ENCODE measurements around the gene AP1S2.
"Not testable (repeated sequence)": the region's sequence is repeated elsewhere in the genome, so short reads cannot be mapped to it uniquely, and the experiment has no call there.

AP1S2 gene

DNA sequence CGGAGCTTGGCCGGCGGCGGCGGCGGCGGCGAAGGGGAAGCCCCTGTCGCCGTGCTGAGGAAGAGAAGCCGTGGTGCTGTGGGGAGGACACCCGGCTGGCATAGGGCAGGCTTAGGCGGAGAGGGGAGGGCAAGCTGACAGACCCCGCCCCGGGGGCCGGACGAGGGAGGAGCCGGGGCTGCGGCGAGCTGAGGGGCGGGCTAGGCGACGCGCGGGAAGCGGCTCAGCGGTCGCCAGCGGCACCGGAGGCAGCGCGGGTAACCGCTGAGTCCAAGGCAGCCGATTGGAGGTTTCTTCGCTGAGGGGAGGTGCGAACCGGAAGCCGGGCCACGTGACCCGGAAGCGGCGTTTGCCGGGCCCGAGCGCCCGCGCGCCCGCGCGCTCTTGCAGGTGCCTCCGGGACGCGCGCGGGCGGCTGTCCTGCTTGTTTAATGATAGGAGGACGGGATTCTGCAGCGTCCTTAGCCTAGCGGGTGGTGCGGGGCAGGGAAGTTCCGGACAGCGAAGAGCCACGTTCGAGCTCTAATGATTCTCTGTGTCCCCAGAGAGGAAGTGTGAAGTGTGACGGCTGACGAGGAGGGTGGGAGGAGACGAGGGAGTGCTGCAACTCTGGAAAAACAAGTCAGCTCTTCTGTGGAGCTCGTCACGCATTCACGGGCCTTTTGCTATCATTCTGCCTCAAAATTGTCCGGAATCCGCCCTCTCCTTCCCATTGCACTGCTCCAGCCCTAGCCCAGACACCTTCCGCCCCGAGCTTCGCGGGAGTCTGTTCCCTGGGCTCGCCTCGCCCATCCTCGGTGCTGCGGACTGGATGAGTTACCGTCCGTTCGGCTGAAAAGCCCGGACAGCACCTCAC is at the start of gene AP1S2:
Gene AP1S2, minus strand, starts transcription at position 102 of the 856 bp plus-strand sequence. CDS start 2,289 bp downstream, outside the sequence.
- DNase-seq (ENCODE audit: low read depth in 4 of 4, low spot score in 1 of 4): peak; percentile 66 to 91 (median 82)

DNA sequence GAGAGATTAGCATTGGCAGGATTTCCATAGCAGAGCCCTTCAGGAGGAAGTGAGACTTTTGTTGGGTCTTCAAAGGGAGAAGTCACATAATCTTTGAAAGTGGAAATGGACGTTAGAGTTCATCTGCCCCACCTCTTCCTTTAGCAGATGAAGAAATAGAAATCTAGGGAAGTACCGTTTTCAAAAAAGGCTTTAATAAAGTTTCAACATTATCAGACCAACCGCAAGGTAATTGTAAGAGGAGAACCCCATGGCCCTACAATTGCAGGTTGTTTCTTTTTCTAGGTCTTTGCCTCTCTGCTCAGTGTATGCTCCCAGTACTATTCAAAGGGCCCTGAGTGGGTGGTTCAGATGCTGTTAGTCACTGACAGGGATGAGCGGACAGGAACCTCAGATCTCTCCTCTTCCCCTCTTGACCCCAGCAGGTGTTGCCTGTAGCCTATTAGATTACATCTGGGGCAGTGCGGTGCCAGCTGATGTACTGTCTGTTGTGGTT is 48.6 kb upstream of the AP1S2 start:
- DNase-seq (ENCODE audit: low read depth in 4 of 4, low spot score in 1 of 4): no peak

DNA sequence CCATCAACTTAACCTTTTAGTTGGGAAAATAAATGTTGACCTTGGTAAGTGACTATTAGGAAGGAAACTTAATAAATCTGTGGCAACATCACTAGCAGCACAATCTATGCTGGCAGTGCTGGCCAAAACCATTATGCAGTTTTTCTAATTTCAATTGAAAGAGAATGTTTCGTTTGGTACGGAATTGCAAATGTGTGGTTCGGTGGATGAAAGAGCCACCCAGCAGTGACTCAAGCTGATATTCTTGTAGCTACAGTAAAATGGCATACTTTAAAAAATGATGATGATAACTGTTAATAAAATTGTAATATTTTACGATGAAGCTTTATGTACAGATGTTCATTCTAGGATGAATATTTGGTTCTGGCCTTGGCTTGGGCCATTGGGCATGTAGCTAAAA is 40.7 kb upstream of the AP1S2 start:
- DNase-seq (ENCODE audit: low read depth in 4 of 4, low spot score in 1 of 4): no peak

DNA sequence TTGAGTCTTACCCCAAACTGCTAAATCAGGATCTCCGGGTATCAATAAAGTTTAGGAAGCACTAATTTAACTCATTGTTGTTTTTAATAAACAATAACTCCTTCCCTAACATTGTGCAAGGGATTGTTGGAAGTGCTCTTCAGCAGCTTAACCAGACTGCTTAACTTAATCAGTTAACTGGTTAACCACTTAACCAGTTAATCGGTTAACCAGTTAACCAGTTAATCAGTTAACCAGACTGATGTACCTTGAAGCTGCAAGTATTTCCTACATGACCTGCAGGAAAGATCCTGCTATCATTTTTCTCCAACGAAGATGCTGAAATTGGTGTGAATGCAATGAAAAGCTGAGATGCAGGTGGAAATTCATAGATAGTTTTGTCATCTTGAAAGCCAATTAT is 40.1 kb upstream of the AP1S2 start:
- no peak for DNase-seq (ENCODE audit: low read depth in 4 of 4, low spot score in 1 of 4)

DNA sequence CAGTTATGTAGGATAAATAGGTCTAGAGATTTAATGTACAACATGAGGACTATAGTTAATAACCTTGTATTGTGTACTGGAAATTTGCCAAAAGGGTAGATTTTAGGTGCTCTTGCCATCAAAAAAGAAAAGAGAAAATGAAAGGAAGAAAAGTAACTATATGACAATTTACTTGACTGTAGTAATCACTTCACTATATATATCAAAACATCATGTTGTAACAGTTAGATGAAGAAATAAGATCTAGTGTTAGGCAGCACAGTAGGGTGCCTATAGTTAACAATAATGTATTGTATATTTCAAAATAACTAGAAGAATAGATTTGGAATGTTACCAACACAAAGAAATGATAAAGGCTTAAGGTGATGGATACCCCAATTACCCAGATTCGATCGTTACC is 35.9 kb upstream of the AP1S2 start:
- no peak for DNase-seq (ENCODE audit: low read depth in 4 of 4, low spot score in 1 of 4)

DNA sequence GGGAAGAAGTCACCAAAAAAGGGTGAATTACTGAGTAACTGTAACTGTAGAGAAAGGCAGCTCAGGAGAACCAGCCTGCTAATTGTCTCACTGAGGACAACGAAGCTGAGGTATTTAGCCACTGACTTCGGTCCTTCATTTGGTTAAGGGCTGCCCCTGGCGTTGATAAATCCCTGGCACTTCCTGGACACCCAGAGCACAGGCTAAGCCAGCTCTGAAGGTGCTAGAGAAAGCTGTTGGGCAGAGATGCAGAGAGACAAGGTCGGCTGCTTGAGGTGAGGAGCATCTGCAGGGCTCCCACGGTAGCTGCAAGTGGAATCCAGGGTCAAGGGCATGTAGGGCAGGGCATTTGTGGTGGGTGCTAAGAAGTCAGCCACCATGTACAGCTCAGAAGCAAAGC is 33.4 kb upstream of the AP1S2 start:
- DNase-seq (ENCODE audit: low read depth in 4 of 4, low spot score in 1 of 4): no peak

DNA sequence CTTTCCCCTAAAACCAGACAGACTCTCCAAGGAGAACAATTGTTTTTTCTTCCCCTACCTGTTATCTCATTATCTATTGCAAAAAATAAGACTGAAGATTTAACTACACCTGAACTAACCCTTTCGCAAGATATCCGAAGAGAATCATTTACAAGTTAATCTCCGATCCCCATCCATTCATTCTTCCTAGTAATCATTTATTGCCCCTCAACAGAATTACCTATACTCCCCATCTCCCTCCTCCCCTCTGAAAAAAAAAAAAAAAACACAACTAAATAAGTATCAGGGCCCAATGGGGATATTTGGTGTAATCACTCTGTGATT is 28.9 kb upstream of the AP1S2 start:
- no peak for DNase-seq (ENCODE audit: low read depth in 4 of 4, low spot score in 1 of 4)

DNA sequence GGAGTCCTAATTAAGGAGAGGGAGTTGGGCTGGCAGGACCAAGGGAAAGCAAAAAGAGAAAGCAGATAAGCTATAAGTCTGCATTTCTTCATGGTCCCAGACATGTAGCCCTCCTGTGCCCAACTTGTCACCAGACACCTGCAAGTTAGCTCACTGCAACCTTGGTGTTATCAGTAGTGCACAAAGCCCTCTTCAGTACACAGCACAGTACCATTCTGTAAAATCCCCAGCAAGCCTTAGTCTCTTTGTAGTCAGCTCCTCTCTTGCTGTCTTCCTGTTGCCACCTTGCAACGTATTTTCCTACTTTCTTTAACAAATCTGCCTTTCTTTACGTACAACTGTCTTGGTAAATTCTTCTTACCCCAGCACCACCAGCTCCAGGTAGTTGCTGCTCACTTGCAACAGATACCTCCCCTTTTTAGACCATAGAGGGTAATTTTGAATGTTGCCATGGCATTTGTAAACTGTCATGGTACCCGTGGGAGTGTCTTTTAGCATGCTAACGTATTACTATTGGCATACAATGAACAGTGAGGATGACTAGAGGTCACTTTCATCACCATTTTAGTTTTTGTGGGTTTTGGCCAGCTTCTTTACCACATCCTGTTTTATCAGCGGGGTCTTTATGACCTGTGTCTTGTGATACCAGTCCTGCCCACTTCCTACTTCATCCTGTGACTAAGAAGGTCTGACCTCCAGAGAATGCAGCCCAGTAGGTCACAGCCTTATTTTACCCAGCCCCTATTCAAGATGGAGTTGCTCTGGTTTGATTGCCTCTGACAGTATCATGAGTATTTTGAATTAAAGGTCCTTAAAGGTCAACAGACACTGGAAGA is 28.3 kb upstream of the AP1S2 start:
- DNase-seq (ENCODE audit: low read depth in 4 of 4, low spot score in 1 of 4): no peak

DNA sequence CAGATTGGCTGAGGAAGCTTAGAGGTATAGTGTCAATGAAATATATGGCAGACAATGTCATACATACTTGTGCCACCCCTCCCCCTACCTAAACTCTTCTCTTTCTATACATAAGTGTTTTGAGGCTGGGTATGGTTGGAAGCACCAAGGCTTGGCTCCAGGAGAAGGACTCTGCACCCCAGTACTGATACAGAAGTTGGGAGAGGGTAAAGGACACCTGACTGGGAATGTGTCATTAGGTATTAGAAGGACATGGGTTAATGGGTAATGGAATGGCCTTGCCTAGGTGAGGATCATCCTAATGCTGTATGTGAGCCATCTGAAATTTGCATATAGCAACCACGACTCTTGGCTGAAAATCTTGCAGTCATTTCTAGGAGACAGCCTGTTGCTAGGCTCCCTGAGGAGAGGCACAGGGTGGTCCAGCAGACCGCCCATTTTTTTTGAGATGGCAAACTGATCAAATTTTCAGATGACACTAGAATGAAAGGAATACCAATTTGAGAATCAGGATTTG is 26.8 kb upstream of the AP1S2 start:
- no peak for DNase-seq (ENCODE audit: low read depth in 4 of 4, low spot score in 1 of 4)

DNA sequence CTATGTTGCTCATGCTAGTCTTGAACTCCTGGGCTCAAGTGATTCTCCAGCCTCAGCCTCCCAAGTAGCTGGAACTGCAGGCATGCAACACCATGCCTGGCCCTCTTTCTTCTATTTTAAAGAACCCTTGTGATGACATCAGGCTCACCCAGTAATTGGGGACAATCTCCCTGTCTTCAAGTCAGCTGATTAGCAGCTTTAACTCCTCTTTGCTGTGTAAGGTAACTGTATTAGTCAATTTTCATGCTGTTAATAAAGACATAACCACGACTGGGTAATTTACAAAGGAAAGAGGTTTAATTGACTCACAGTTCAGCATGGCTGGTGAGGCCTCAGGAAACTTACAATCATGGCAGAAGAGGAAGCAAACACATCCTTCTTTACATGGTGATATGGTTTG is 23.3 kb upstream of the AP1S2 start:
- not testable (repeated sequence) for DNase-seq (ENCODE audit: low read depth in 4 of 4, low spot score in 1 of 4)

DNA sequence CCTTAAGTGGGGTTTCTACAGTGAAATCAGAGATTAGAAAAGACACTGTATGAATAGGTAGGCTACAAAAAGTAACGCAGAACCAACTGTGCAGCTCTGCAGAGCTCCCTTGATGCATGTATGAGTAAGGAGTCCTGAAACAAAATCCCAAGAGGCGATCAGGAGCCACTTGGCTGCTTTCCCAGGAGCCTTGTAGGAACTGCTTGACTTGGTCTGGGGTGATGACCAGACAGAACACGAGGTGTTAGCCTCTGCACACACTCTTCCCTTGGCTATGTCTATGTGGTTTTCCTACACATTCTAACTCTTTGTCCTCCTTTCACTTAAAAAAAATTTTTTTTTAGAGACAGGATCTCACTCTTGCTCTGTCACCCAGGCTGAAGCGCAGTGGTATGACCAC is 22.8 kb upstream of the AP1S2 start:
- DNase-seq (ENCODE audit: low read depth in 4 of 4, low spot score in 1 of 4): no peak

DNA sequence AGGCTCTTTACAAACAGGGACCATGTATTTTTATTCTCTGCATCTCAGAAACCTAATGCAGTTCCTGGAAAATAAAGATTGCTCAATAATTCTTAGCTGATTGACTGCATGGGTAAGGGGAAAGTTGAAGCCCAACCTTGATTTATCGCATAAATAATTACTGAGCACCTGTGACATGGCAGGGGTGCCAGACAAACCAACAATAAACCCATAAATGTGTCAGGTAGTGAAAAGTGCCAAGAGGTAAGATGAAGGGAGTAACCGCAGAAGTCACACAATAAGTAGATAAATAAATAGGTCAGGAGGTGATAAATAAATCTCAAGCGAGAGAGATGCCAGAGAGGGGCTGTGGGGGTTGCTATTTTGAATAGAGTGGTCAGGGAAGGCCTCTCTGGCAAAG is 20.1 kb upstream of the AP1S2 start:
- no peak for DNase-seq (ENCODE audit: low read depth in 4 of 4, low spot score in 1 of 4)

DNA sequence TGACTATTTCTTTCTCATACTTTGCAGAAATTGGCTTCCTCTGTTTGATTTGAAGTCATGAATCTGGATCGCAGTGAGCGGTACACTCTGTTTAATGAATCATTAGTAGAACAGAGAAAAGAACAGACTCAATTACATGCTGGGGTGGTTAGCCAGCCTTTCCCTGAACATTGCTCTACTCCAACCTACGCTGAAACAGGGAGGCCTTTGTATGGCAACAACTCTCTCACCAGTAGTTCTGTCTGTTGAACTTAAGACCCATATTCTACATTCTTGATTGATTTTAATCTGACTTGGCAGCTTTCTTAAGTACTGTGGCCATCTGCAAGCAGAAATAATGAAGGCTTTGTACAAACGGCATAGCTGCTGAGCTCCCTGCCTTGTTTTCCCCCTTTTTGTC is 19.0 kb upstream of the AP1S2 start:
- no peak for DNase-seq (ENCODE audit: low read depth in 4 of 4, low spot score in 1 of 4)

DNA sequence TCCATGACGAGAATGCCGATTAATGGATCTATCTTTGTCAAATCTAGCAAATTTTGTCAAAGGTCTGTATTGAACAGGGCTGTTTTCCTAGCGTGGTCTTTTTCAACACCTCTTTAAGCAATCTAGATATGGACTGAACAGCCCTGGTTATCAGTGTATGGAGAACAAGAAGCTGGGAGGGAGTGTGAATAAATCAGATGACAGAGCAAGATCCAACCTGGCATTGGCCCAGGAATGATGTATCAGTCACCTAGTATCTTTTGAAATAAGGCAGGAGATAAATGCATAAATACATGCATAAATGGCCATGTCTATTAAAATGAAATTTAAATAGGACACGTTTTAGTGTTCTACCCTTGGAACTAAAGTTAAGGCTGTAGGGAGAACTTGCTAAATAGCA is 15.7 kb upstream of the AP1S2 start:
- no peak for DNase-seq (ENCODE audit: low read depth in 4 of 4, low spot score in 1 of 4)

DNA sequence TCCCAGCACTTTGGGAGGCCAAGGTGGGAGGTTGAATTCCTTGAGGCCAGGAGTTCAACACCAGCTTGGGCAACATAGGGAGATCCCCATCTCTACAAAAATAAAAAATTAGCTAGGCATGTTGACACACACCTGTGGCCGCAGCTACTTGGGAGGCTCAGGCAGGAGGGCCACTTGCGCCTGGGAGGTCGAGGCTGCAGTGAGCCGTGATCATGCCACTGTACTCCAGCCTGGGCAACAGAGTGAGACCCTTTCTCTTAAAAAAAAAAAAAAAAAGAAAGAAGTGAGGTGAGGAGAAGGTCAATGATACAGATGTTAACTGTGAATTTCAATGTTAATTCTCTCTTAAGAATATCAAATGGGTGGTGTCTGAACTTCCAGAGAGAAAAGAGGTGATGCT is 15.1 kb upstream of the AP1S2 start:
- no peak for DNase-seq (ENCODE audit: low read depth in 4 of 4, low spot score in 1 of 4)

DNA sequence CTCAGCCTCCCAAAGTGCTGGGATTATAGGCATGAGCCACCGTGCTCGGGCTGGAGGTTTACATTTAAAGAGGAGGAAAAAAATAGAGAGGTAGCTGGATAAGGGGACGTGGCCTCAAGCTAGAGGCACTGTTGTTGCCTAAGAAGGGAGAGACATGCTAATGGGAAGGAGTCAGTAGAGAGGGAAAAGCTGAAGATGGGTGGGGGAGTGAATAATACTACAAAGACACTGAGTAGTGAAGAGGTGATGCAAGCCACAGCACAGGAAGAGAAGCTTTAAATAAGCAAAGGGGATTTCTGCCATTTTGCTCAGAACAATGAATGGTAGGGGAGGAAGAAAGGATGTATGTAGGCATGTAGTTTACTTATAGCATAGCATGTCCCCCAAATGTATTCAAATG is 11.5 kb upstream of the AP1S2 start:
- no peak for DNase-seq (ENCODE audit: low read depth in 4 of 4, low spot score in 1 of 4)

DNA sequence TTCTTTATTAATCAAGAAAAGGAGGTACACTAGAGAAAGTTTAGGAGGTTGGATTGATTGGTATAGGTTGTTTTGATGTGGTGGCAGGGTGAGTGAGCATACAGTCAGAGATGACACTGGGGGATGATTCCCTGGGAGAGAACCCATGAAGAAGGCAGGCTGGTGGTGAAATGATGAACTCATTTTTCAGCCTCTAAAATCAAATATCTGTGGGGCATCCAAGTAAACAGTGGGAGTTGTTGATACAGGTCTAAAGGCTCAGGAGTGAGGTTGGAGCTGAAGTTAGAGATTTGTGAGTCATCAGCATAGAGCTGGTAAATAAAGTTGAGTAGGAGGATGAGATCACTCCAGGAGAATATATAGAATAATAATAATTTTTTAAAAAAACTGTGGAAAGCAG is 10.0 kb upstream of the AP1S2 start:
- no peak for DNase-seq (ENCODE audit: low read depth in 4 of 4, low spot score in 1 of 4)

DNA sequence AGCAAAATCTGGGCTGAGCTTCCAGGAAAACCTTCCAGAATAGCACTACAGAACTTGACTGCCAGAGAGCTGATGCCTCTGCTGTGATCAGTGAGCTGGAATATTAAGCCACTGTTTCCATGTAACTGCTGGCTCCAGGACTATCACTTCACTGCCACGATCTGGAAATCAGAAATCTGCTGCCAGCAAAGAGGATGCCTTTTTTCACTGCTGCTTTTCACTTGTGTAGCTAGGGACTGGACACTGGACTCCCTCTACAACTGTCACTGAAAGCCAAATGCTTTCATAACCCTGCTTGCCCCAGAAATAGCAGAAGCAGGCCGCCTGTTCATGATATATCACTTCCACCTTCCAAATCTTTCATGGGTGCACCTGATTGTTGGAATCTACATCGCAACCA is 9.4 kb upstream of the AP1S2 start:
- DNase-seq (ENCODE audit: low read depth in 4 of 4, low spot score in 1 of 4): no peak

DNA sequence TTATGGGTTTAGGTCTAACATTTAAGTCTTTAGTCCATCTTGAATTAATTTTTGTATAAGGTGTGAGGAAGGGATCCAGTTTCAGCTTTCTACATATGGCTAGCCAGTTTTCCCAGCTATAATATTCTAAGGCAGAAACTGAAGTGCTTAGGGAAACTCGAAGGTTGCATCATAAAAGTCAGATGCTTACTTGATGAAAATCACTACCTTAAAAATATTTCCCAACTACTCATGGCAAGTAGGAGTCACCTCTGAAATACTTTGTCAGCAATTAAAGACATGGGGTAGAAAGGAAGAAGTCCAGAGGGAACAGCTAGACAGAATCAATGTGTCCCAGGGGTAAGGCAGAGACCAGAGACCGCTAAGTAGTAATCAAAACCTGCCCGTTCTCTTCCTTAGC is 6.3 kb upstream of the AP1S2 start:
- no peak for DNase-seq (ENCODE audit: low read depth in 4 of 4, low spot score in 1 of 4)

DNA sequence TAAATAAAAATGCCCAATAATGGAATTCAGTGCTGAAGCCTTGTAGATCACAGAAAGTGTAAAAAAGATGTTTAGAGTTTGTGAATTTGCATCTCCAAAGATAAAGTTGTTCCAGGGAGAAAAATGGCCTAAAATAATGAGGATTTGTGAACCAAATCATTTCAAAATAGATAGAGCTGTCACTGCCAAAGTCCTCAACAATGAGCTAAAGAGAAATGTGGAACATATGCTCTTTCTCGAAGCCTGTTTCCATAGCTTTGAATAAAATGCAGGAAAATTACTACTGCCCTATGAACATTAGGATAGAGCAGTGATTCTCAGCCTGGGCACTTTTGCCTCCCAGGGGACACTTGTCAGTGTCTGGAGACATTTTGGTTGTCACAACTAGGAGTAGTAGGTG is 3.4 kb upstream of the AP1S2 start:
- no peak for DNase-seq (ENCODE audit: low read depth in 4 of 4, low spot score in 1 of 4)

DNA sequence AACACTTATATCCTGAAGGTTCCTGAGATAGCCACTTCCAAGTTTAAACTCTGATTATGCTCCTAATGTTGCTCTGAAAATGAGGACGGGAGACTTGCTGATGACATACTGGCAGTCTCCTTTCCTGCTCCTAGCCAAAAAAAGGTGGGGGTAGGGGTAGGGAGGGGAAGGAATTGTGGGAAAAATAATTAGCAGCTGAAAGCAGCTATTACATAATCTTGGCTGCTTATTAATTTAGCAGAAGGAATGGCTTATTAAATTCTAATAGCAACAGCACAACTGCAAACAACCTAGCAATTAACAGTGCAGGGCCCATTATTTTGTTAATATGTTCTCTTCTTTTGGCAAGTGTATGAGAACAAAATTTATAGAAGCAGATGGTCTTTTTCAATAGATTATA is 2.0 kb upstream of the AP1S2 start:
- no peak for DNase-seq (ENCODE audit: low read depth in 4 of 4, low spot score in 1 of 4)

DNA sequence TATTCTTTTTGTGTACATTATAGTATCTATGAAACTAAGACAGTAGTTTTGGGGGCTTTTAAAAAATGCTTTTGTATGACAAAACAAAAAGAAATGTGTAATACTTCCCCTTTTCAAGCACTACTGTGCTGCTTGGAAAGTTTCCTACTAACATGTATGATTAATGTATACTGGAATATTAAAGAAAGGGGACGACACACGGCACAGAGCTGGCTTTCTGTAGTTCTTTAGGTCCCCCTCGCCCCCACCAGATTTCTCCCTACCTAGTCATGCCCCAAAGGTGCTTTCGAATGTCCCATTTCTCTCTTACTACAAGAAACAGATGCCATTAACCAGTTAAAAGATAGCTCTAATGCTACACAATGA is 1.6 kb upstream of the AP1S2 start:
- no peak for DNase-seq (ENCODE audit: low read depth in 4 of 4, low spot score in 1 of 4)

Data from stimulated activated CD4-positive, alpha-beta T cell treated with anti-CD3 and anti-CD28 coated beads, Interleukin-1b, Interleukin-23, amount 100 ng/mL, for 24 hours (primary cell).